K562 treated with DMSO at 1 percent for 24 hours (cell line): ENCODE measurements around the gene ADD2. TPM values are rescaled to one million over a fixed set of nuclear protein-coding genes. Genes with fewer than 3 reads are reported as not detected.

Experiments used
- total RNA-seq: library from RNA; unstranded; fragments of 300-600 nt; gene quantifications from 2 replicates; pipeline ENCODE4 v1.2.3, GENCODE V29; 2022; ENCODE audit warnings: low read depth; ENCODE audit not compliant: insufficient read depth

ADD2 gene
- total RNA-seq: 16.3 and 16.7 TPM in 2 replicates

GRCh38 chr2:70767699-70768589 lies at the start of gene ADD2:
Gene ADD2 (minus strand): TSS chr2:70768200. CDS start chr2:70706408, 61,792 bp downstream.

GRCh38 chr2:70790136-70790828 lies 22.3 kb upstream of the ADD2 start, which contains the start of gene FIGLA:
Gene FIGLA (minus strand): TSS chr2:70790643. CDS start chr2:70790638, 5 bp downstream.

Other genes with a start within 250 kb of the ADD2 start
- not detected in 2 replicates for gene TGFA, start 214.4 kb downstream of the ADD2 start, total RNA-seq
- not detected in 2 replicates for gene FIGLA, start 22.4 kb upstream of the ADD2 start, total RNA-seq
- not detected in 2 replicates for gene CLEC4F, start 52.4 kb upstream of the ADD2 start, total RNA-seq
- not detected in 2 replicates for gene CD207, start 67.6 kb upstream of the ADD2 start, total RNA-seq
- gene VAX2, start 132.4 kb upstream of the ADD2 start, total RNA-seq: not detected in 2 replicates
- not detected in 2 replicates for gene ATP6V1B1, start 167.7 kb upstream of the ADD2 start, total RNA-seq
- gene ANKRD53, start 210.4 kb upstream of the ADD2 start, total RNA-seq: not detected in 2 replicates
- gene TEX261, start 226.7 kb upstream of the ADD2 start, total RNA-seq: 60.0 and 62.0 TPM in 2 replicates